Activated gamma-delta T cell treated with Interleukin-2 at 50 U/mL for 16 hours (primary cell): ENCODE measurements around the gene CAND1.

ENCODE experiments used
- DNase-seq: peaks from one replicate; pipeline ENCODE4 v3.0.0-alpha.2; 2020

Gene CAND1

GRCh38 chr12:67348683-67349082, 79.5 kb downstream of the CAND1 start:
- DNase-seq, result no peak

DNA sequence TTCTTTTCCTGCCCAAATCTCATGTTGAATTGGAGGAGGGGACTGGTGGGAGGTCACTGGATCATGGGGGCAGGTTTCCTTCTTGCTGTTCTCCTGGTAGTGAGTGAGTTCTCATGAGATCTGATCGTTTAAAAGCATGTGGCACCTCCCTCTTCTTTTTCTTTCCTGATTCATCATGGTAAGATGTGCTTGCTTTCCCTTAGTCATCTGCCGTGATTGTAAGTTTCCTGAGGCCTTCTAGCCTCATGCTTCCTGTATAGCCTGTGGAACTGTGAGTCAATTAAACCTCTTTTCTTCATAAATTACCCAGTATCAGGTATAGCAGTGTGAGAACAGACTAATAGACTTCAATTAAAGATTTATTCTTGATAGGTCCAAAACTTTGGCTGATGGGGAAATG, 83.5 kb downstream of the CAND1 start:
- DNase-seq, result no peak

GRCh38 chr12:67354322-67354721, 85.2 kb downstream of the CAND1 start:
- no peak for DNase-seq

DNA sequence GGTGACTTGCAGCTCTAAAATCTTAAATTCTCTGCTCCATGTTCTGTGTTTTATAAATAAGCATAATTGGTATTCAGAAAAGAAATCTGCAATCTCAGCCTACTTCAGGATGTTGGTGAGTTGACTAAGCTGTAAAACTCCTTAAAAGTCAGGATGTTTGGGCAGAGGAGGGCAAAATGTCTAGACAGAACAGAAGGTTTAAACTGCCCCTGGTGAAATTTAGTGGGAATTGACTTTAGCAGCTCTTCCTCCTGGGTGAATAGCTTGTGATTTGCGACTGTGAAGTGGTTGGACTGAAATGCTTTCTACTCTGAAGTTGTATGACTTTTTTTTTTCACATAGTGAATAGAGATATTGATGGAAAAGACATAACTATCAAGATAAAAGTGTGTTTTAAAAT, 85.8 kb downstream of the CAND1 start:
- no peak for DNase-seq

- DNase-seq, result no peak
These were observed 86.5 kb downstream of the CAND1 start for GRCh38 chr12:67355428-67356379.

- no peak for DNase-seq
These were observed 87.2 kb downstream of the CAND1 start for GRCh38 chr12:67356380-67356774.

GRCh38 chr12:67357376-67358125, 88.4 kb downstream of the CAND1 start:
- DNase-seq, result no peak

DNA sequence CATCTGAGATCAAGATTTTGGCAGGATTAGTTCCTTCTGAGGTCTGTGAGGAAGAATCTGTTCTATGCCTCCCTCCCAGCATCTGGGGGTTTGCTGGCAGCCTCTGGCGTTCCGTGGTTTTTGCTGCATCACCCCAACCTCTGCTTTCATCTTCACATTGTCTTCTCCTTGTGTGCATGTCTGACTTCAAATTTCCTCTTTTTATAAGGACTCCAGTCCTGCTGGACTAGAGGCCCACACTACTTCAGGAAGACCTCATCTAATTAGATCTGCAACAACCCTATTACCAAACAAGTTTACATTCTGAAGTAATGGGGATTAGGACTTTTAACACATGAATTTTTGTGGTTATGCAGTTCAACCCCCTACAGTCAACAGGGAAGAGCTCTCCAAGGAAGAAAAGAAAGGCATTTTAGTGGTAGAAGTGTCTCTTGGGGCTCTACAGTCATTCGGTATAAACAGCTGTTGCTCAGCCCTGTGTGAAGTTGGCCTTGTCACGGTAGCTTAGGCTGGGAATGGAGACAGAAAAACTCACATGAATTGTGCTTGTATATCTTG, 89.7 kb downstream of the CAND1 start:
- no peak for DNase-seq

DNA sequence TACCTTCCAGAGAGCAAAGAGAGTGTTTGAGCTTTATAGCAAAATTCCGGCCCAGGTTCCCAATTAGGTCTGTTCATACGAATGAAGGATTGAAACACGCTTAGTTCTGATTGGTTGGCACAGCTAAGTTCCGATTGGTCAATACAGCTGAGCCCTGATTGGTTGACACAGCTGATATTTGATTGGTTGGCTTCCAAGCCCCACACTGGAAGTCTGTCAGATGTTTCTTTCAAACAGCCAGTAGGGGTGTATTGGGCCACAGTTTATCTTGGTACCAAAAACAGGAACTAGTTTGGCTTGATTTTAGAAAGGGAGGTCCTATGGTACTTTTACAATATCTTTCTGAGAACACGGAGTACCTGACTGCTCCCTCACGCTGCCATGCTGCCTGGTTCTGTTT, 93.4 kb downstream of the CAND1 start:
- DNase-seq, result no peak

DNA sequence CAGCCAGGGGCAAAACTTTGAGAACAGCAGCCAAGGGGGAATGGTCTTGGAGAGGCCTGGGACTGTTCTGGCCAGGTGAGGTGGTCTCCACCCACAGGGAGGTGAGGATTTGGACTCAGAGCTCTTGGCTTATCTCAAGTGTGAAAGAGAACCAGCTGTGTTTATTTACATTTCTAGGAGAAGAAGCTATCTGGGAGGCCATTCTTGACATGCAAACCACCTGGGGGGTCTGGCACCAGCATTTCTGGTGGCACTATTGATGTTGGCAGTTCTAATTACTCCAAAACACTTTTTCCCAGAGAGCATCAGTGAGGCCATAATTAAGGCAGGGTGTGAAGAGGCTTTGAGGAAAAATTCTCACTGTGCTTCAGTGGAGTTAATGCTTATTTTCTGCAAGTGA, 95.1 kb downstream of the CAND1 start:
- no peak for DNase-seq

- DNase-seq, result no peak
These were observed 96.0 kb downstream of the CAND1 start for GRCh38 chr12:67365131-67365530.

DNA sequence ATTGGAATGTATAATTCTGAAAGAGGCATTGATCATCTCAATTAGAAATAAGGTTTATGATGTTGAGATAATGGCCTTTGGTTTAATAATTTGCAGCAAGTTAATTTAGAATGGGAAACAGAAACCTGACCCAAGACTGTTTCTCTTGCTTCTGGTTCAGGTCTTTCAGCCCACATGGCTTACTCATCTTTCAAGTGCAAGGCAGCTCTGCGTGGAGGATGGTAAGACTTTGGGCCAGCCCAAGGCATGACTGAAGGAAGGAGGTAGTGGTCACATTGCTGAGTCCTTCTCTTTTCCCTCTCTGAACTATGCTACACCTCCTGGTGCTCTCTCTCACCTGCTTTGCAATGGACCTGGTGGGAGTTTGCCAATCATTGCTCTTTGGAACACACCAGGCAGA, 98.7 kb downstream of the CAND1 start:
- DNase-seq, result no peak
